ENCODE measurements around the gene DGKE. TPM values are rescaled to one million over a fixed set of nuclear protein-coding genes. Genes with fewer than 3 reads are reported as not detected.

The DGKE gene
- polyA plus RNA-seq, 1 donor from 2014 or later, result 16.6 TPM

DNA sequence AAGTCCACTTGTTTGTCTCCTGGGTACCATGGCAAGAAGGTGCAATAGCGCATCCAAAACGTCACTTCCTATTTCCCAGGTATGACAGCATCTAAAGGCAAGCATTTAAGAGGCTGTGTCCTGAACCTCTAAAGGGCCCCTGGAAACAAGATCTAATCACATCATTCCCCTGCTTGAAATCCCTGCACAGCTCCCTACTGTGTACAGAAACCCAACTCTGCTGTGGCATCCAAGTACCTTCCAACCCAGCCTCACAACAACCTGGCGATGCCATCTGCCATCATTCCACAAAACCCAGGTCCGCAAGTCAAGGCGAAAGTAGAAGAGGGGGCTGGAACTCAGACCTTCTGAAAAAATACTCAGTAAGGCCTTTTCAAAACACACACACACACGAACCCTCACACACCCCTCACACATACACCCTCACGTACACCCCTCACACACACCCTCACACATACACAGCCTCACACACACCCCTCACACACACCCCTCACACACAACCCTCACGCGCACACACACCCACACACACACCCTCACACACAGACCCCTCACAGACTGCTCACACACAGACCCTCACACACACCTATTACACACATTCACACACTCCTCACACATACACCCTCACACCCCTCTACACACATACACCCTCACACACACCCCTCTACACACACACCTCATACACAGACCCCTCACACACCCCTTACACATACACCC lies 24.7 kb upstream of the DGKE start:
- TF ChIP-seq, protein P1, sequence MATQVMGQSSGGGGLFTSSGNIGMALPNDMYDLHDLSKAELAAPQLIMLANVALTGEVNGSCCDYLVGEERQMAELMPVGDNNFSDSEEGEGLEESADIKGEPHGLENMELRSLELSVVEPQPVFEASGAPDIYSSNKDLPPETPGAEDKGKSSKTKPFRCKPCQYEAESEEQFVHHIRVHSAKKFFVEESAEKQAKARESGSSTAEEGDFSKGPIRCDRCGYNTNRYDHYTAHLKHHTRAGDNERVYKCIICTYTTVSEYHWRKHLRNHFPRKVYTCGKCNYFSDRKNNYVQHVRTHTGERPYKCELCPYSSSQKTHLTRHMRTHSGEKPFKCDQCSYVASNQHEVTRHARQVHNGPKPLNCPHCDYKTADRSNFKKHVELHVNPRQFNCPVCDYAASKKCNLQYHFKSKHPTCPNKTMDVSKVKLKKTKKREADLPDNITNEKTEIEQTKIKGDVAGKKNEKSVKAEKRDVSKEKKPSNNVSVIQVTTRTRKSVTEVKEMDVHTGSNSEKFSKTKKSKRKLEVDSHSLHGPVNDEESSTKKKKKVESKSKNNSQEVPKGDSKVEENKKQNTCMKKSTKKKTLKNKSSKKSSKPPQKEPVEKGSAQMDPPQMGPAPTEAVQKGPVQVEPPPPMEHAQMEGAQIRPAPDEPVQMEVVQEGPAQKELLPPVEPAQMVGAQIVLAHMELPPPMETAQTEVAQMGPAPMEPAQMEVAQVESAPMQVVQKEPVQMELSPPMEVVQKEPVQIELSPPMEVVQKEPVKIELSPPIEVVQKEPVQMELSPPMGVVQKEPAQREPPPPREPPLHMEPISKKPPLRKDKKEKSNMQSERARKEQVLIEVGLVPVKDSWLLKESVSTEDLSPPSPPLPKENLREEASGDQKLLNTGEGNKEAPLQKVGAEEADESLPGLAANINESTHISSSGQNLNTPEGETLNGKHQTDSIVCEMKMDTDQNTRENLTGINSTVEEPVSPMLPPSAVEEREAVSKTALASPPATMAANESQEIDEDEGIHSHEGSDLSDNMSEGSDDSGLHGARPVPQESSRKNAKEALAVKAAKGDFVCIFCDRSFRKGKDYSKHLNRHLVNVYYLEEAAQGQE (IDR thresholded peaks at IDR 0.05; ENCODE audit: borderline replicate concordance), result no peak
- TF ChIP-seq, protein P2, sequence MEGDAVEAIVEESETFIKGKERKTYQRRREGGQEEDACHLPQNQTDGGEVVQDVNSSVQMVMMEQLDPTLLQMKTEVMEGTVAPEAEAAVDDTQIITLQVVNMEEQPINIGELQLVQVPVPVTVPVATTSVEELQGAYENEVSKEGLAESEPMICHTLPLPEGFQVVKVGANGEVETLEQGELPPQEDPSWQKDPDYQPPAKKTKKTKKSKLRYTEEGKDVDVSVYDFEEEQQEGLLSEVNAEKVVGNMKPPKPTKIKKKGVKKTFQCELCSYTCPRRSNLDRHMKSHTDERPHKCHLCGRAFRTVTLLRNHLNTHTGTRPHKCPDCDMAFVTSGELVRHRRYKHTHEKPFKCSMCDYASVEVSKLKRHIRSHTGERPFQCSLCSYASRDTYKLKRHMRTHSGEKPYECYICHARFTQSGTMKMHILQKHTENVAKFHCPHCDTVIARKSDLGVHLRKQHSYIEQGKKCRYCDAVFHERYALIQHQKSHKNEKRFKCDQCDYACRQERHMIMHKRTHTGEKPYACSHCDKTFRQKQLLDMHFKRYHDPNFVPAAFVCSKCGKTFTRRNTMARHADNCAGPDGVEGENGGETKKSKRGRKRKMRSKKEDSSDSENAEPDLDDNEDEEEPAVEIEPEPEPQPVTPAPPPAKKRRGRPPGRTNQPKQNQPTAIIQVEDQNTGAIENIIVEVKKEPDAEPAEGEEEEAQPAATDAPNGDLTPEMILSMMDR (IDR thresholded peaks at IDR 0.05; ENCODE audit: poor library complexity, severe bottlenecking), result no peak
- TF ChIP-seq TAF1 (IDR thresholded peaks at IDR 0.05; ENCODE audit: low read depth) (no peak), EZH2 (IDR thresholded peaks at IDR 0.05; ENCODE audit: borderline replicate concordance, insufficient read depth, low read length, poor library complexity, severe bottlenecking) (no peak), MXI1 (conservative IDR thresholded peaks at IDR 0.05; ENCODE audit: poor library complexity, severe bottlenecking) (no peak), RAD21 (conservative IDR thresholded peaks at IDR 0.05) (no peak), SMC3 (conservative IDR thresholded peaks at IDR 0.05; ENCODE audit: poor library complexity) (no peak), POLR2AphosphoS5 (IDR thresholded peaks at IDR 0.05) (no peak)
- Histone ChIP-seq H3K4me3 (ENCODE audit: low read length) (no peak overlapping the region), H4K20me1 (ENCODE audit: insufficient read depth) (no peaks in the 10 kb centered on the region), H3K36me3 (ENCODE audit: insufficient read depth, low read length) (no peaks in the 10 kb centered on the region), H3K27me3 (ENCODE audit: insufficient read depth, low read depth, low read length) (no peaks in the 10 kb centered on the region), H3F3A (ENCODE audit: insufficient read depth, low read length, poor library complexity, severe bottlenecking) (no peaks in the 10 kb centered on the region), H3K4me2 (ENCODE audit: low read length) (no peak overlapping the region), H3K79me2 (replicated peaks; ENCODE audit: insufficient read depth, low read length) (no peaks in the 10 kb centered on the region), H3K9ac (ENCODE audit: low read length) (no peak overlapping the region), H3K9me3 (ENCODE audit: low read length) (no peaks in the 10 kb centered on the region), H3K27ac (ENCODE audit: low read length) (no peak overlapping the region), H3K9me2 (ENCODE audit: insufficient read depth, low read length) (no peaks in the 10 kb centered on the region), H2AFZ (ENCODE audit: low read depth, low read length) (no peak overlapping the region)

DNA sequence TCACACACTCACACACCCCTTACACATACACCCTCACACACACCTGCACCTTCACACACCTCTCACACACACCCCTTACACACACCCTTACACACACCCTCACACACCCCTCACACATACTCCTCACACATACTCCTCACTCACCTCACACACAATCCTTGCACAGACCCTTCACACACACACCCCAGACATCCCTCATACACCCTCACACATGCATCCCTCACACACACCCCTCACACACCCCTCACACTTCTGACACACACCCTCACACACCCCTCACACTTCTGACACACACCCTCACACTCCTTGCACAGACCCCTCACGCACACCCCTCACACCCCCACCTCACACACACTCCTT lies 24.2 kb upstream of the DGKE start:
- no peak for TF ChIP-seq MXI1 (conservative IDR thresholded peaks at IDR 0.05; ENCODE audit: poor library complexity, severe bottlenecking)
- TF ChIP-seq EZH2 (IDR thresholded peaks at IDR 0.05; ENCODE audit: borderline replicate concordance, insufficient read depth, low read length, poor library complexity, severe bottlenecking), result no peak
- no peak for TF ChIP-seq RAD21 (conservative IDR thresholded peaks at IDR 0.05)
- TF ChIP-seq, protein P1 (IDR thresholded peaks at IDR 0.05; ENCODE audit: borderline replicate concordance), result no peak
- no peak for TF ChIP-seq EP300 (conservative IDR thresholded peaks at IDR 0.05; ENCODE audit: poor library complexity, severe bottlenecking)
- TF ChIP-seq, protein P2 (IDR thresholded peaks at IDR 0.05; ENCODE audit: poor library complexity, severe bottlenecking), result no peak
- TF ChIP-seq TAF1 (IDR thresholded peaks at IDR 0.05; ENCODE audit: low read depth), result no peak
- Histone ChIP-seq H3K4me3 (ENCODE audit: low read length) (no peak overlapping the region), H3K36me3 (ENCODE audit: insufficient read depth, low read length) (no peaks in the 10 kb centered on the region), H4K20me1 (ENCODE audit: insufficient read depth) (no peaks in the 10 kb centered on the region), H3K9ac (ENCODE audit: low read length) (no peak overlapping the region), H2AFZ (ENCODE audit: low read depth, low read length) (no peak overlapping the region), H3F3A (ENCODE audit: insufficient read depth, low read length, poor library complexity, severe bottlenecking) (no peaks in the 10 kb centered on the region), H3K79me2 (replicated peaks; ENCODE audit: insufficient read depth, low read length) (no peaks in the 10 kb centered on the region), H3K27me3 (ENCODE audit: insufficient read depth, low read depth, low read length) (no peaks in the 10 kb centered on the region), H3K4me2 (ENCODE audit: low read length) (no peak overlapping the region), H3K27ac (ENCODE audit: low read length) (no peak overlapping the region), H3K9me3 (ENCODE audit: low read length) (no peaks in the 10 kb centered on the region), H3K9me2 (ENCODE audit: insufficient read depth, low read length) (no peaks in the 10 kb centered on the region)

Measured in neural cell (in vitro differentiated cells).